GM04504 (cell line): ENCODE data around the gene EEF2.
"Not testable (repeated sequence)": the region's sequence is repeated elsewhere in the genome, so short reads cannot be mapped to it uniquely, and the experiment has no call there.

Experiments
- DNase-seq: peaks from one replicate; pipeline ENCODE4 v3.0.0-alpha.2; 2012; ENCODE audit warnings: low read depth

The EEF2 gene

GRCh38 chr19:3968556-3969434 lies 16.5 kb downstream of the EEF2 start:
- DNase-seq, result peak; percentile 99

GRCh38 chr19:3967983-3968382 lies 17.3 kb downstream of the EEF2 start:
- DNase-seq, result not testable (repeated sequence)

- DNase-seq, result no peak
Measured at GRCh38 chr19:3966051-3967017, 18.9 kb downstream of the EEF2 start.

GRCh38 chr19:3964256-3965194 lies 20.7 kb downstream of the EEF2 start:
- DNase-seq, result no peak

GRCh38 chr19:3963458-3964255 lies 21.6 kb downstream of the EEF2 start:
- no peak for DNase-seq

GRCh38 chr19:3961007-3961406 lies 24.3 kb downstream of the EEF2 start:
- DNase-seq, result no peak

- no peak for DNase-seq
Measured at GRCh38 chr19:3959766-3960131, 25.5 kb downstream of the EEF2 start.

GRCh38 chr19:3958836-3959765 lies 26.2 kb downstream of the EEF2 start:
- no peak for DNase-seq

GRCh38 chr19:3955688-3956087 lies 29.6 kb downstream of the EEF2 start:
- DNase-seq, result no peak

- not testable (repeated sequence) for DNase-seq
Measured at GRCh38 chr19:3955276-3955675, 30.0 kb downstream of the EEF2 start.

- DNase-seq, result no peak
Measured at GRCh38 chr19:3954107-3954506, 31.2 kb downstream of the EEF2 start.

GRCh38 chr19:3952755-3953276 lies 32.4 kb downstream of the EEF2 start:
- not testable (repeated sequence) for DNase-seq

- no peak for DNase-seq
Measured at GRCh38 chr19:3950871-3951861, 34.1 kb downstream of the EEF2 start.

- no peak for DNase-seq
Measured at GRCh38 chr19:3949997-3950859, 35.0 kb downstream of the EEF2 start.

- DNase-seq, result no peak
Measured at GRCh38 chr19:3949294-3949693, 36.0 kb downstream of the EEF2 start.

- not testable (repeated sequence) for DNase-seq
Measured at GRCh38 chr19:3947316-3947933, 37.8 kb downstream of the EEF2 start.

- no peak for DNase-seq
Measured at GRCh38 chr19:3945838-3946237, 39.4 kb downstream of the EEF2 start.
